SH-SY5Y (cell line): ENCODE data around the gene GALT.

Source experiments
- GATA2 ChIP-seq: IDR thresholded peaks from 2 replicates; pipeline ENCODE4 v1.6.1; 2011; ENCODE audit warnings: mild to moderate bottlenecking, low read depth, low read length
- GATA3 ChIP-seq: IDR thresholded peaks from 2 replicates; pipeline ENCODE4 v1.6.1; 2011; ENCODE audit warnings: low read depth, mild to moderate bottlenecking, low read length, moderate library complexity

DNA sequence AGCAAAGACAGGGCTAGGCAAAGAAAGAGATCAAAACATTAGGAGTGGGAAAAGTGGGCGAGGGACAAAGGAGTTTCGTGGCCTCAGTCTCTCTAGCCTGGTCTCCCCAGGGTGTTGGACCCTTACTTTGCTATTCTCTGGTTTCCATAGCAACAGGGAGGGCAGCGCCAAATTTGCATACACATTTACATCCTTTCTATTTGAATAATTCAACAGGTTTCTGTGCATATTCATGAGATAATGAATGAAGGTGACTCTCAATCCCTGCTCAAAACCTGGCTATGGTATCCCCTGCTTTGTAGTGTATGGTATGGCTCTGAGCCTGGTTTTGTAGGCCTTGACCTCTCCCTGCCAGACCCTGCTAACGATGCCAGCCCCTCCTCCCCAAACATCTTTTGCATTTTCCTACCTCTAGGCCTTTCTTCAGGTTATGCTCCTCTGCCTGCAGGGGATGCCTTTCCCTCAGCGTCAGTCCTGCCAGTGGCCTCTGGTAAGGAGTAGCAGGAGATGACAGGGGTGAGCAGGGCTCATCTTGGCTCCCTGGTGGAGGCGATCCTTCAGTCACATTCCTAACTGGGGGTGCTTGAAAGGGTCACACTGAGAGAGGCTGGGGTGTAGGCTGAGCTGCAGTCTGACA lies 44.4 kb upstream of the GALT start:
- TF ChIP-seq GATA2, result no peak
- no peak for TF ChIP-seq GATA3
